Hepatocyte (in vitro differentiated cells): Measurements from ENCODE around the gene KCNQ1.

Experiments
- EZH2 ChIP-seq: fragments of 200-600 bp; sonication (generic); IDR thresholded peaks from 2 replicates; pipeline ENCODE4 v1.6.1; 2016; ENCODE audit warnings: antibody characterized with exemption, mild to moderate bottlenecking, borderline replicate concordance
- TF ChIP-seq, protein P1 (sequence below): fragments of 200-600 bp; sonication (generic); IDR thresholded peaks from 2 replicates; pipeline ENCODE4 v1.5.1; 2016; ENCODE audit warnings: antibody characterized with exemption, mild to moderate bottlenecking; ENCODE audit not compliant: poor library complexity

DNA sequence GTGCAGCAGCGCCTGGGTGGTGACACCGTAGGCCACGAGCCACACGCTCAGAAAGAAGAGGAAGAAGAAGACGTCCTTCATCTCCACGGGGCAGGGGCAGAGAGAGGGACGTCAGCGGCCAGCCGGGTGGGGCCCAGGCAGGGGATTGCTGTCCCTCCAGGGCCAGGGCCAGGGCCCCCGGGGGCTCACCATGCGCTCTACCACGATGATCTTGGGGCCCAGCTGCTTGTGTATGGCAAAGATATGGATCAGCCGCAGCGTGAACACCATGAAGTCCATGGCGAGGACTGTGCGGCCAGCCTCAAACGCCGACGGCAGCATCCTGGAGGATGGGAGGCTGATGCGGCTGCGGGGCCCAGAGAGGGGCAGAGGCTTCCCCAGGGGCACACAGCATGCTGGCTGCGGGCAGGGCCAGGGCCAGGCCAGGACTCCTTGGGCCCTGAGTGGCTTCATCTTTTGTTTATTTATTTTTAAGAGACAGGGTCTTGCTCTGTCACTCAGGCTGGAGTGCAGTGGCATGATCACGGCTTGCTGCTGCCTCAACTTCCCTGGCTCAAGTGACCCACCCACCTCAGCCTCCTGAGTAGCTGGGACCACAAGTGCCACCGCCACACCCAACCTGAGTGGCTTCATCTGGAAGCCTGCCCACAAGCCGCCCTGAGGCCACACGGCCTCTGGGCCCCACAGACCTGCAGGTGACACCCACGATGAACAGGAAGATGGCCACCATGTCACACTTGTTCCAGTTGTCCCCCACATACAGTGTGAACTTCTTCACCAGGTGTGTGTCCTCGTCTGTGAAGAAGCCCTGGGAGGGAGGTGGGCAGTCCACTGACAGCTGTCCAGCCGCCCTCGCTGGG lies 33.1 kb upstream of the KCNQ1 start:
- TF ChIP-seq, protein P1, sequence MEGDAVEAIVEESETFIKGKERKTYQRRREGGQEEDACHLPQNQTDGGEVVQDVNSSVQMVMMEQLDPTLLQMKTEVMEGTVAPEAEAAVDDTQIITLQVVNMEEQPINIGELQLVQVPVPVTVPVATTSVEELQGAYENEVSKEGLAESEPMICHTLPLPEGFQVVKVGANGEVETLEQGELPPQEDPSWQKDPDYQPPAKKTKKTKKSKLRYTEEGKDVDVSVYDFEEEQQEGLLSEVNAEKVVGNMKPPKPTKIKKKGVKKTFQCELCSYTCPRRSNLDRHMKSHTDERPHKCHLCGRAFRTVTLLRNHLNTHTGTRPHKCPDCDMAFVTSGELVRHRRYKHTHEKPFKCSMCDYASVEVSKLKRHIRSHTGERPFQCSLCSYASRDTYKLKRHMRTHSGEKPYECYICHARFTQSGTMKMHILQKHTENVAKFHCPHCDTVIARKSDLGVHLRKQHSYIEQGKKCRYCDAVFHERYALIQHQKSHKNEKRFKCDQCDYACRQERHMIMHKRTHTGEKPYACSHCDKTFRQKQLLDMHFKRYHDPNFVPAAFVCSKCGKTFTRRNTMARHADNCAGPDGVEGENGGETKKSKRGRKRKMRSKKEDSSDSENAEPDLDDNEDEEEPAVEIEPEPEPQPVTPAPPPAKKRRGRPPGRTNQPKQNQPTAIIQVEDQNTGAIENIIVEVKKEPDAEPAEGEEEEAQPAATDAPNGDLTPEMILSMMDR, result no peak
- no peak for TF ChIP-seq EZH2
